ENCODE results near the gene EPHA6.

- no peak for TF ChIP-seq POLR2A (IDR thresholded peaks at IDR 0.05; ENCODE audit: low read depth, low read length)
- TF ChIP-seq CTCF (IDR thresholded peaks at IDR 0.05; ENCODE audit: extremely low read depth in 1 of 2, insufficient read depth in 1 of 2, low read depth in 1 of 2, low read length in 2 of 2): no peak
Measured at GRCh38 chr3:97256060-97256459, 441.7 kb downstream of the EPHA6 start.

All from endothelial cell of umbilical vein (primary cell).